IPS-18c (cell line): ENCODE results near the gene NR2E3.

Experiments
- H3K4me3 ChIP-seq: 2 replicates; pipeline ENCODE4 v1.7.0; 2013; ENCODE audit warnings: low read depth, mild to moderate bottlenecking, low read length, moderate library complexity; ENCODE audit not compliant: insufficient read depth
- H3K9me3 ChIP-seq: one replicate; pipeline ENCODE4 v1.6.1; 2013; ENCODE audit warnings: mild to moderate bottlenecking, low read length, moderate library complexity; ENCODE audit not compliant: control insufficient read depth, insufficient read depth

The NR2E3 gene

GRCh38 chr15:71786673-71787072 lies 23.7 kb upstream of the NR2E3 start:
- Histone ChIP-seq H3K4me3 (no peak overlapping the region), H3K9me3 (no peaks in the 10 kb centered on the region)

- no peak overlapping the region for H3K4me3 ChIP-seq
Observed at GRCh38 chr15:71788646-71789579, 21.4 kb upstream of the NR2E3 start.

GRCh38 chr15:71789616-71790015 lies 20.7 kb upstream of the NR2E3 start:
- Histone ChIP-seq H3K9me3 (no peaks in the 10 kb centered on the region), H3K4me3 (no peak overlapping the region)

More at GRCh38 chr15:71788646-71789579, 21.4 kb upstream of the NR2E3 start:
- no peaks in the 10 kb centered on the region for H3K9me3 ChIP-seq

- Histone ChIP-seq H3K4me3 (no peak overlapping the region), H3K9me3 (no peaks in the 10 kb centered on the region)
Observed at GRCh38 chr15:71790081-71790480, 20.3 kb upstream of the NR2E3 start.

GRCh38 chr15:71791975-71792374 lies 18.4 kb upstream of the NR2E3 start:
- Histone ChIP-seq H3K4me3 (no peak overlapping the region), H3K9me3 (no peaks in the 10 kb centered on the region)

- Histone ChIP-seq H3K4me3 (no peak overlapping the region), H3K9me3 (no peaks in the 10 kb centered on the region)
Observed at GRCh38 chr15:71792521-71792920, 17.8 kb upstream of the NR2E3 start.

GRCh38 chr15:71798641-71799040 lies 11.7 kb upstream of the NR2E3 start:
- Histone ChIP-seq H3K9me3 (peaks cover 2% of the 10 kb centered on the region), H3K4me3 (no peak overlapping the region)

GRCh38 chr15:71800190-71800589 lies 10.2 kb upstream of the NR2E3 start:
- H3K4me3 ChIP-seq: no peak overlapping the region

GRCh38 chr15:71800835-71801745 lies 9.3 kb upstream of the NR2E3 start:
- H3K9me3 ChIP-seq: peaks cover 2% of the 10 kb centered on the region
- H3K4me3 ChIP-seq: no peak overlapping the region

More at GRCh38 chr15:71800190-71800589, 10.2 kb upstream of the NR2E3 start:
- peaks cover 2% of the 10 kb centered on the region for H3K9me3 ChIP-seq

GRCh38 chr15:71801935-71802655 lies 8.3 kb upstream of the NR2E3 start:
- H3K4me3 ChIP-seq: no peak overlapping the region
- H3K9me3 ChIP-seq: peaks cover 2% of the 10 kb centered on the region

GRCh38 chr15:71802770-71803169 lies 7.6 kb upstream of the NR2E3 start:
- Histone ChIP-seq H3K9me3 (peaks cover 2% of the 10 kb centered on the region), H3K4me3 (no peak overlapping the region)

- Histone ChIP-seq H3K9me3 (no peaks in the 10 kb centered on the region), H3K4me3 (no peak overlapping the region)
Observed at GRCh38 chr15:71804226-71804625, 6.1 kb upstream of the NR2E3 start.

- Histone ChIP-seq H3K4me3 (no peak overlapping the region), H3K9me3 (no peaks in the 10 kb centered on the region)
Observed at GRCh38 chr15:71804695-71805470, 5.5 kb upstream of the NR2E3 start.

- Histone ChIP-seq H3K9me3 (no peaks in the 10 kb centered on the region), H3K4me3 (no peak overlapping the region)
Observed at GRCh38 chr15:71806452-71806931, 3.9 kb upstream of the NR2E3 start.

GRCh38 chr15:71807125-71807629 lies 3.2 kb upstream of the NR2E3 start:
- H3K9me3 ChIP-seq: no peaks in the 10 kb centered on the region
- H3K4me3 ChIP-seq: peak overlapping the region; percentile 6; the same call in 1 of the 2 replicates

GRCh38 chr15:71807691-71808091 lies 2.7 kb upstream of the NR2E3 start:
- no peaks in the 10 kb centered on the region for H3K9me3 ChIP-seq
- no peak overlapping the region; the same call in 1 of the 2 replicates for H3K4me3 ChIP-seq
